GM12878 (cell line): ENCODE measurements around the gene BRD2. TPM values are rescaled to one million over a fixed set of nuclear protein-coding genes. Genes with fewer than 3 reads are reported as not detected.

Experiments used
- ASH2L ChIP-seq: fragments of 300-600, 200-600 bp; sonication (generic); IDR thresholded peaks from 2 replicates; pipeline ENCODE4 v1.6.1; 2017; ENCODE audit warnings: low read depth, mild to moderate bottlenecking, borderline replicate concordance
- EP300 ChIP-seq, 2 experiments: fragments of 150-350 bp in 1 of 2; IDR thresholded peaks; 2 replicates each; pipeline ENCODE4 v1.6.1; 2011 to 2012; ENCODE audit warnings: low read depth in 2 of 2, low read length in 2 of 2, borderline replicate concordance in 1 of 2, improper control_type of control experiment in 1 of 2, inconsistent platforms in 1 of 2; ENCODE audit not compliant: control insufficient read depth in 1 of 2
- HDAC2 ChIP-seq: fragments of 200-600 bp; sonication (generic); IDR thresholded peaks from 2 replicates; pipeline ENCODE4 v1.6.1; 2017
- JUNB ChIP-seq: IDR thresholded peaks from 2 replicates; pipeline ENCODE4 v1.6.1; 2016; ENCODE audit warnings: antibody characterized with exemption, mild to moderate bottlenecking
- MEF2A ChIP-seq: IDR thresholded peaks from 2 replicates; pipeline ENCODE4 v1.6.1; 2011; ENCODE audit warnings: low read depth, mild to moderate bottlenecking, low read length, moderate library complexity; ENCODE audit not compliant: insufficient read depth
- RAD51 ChIP-seq: fragments of 450-650 bp; IDR thresholded peaks from 2 replicates; pipeline ENCODE4 v1.6.1; 2016; ENCODE audit warnings: moderate library complexity, mild to moderate bottlenecking, inconsistent platforms
- RELB ChIP-seq: fragments of 450-650 bp; IDR thresholded peaks from 2 replicates; pipeline ENCODE4 v1.6.1; 2017; ENCODE audit warnings: low read depth, mild to moderate bottlenecking, moderate library complexity
- polyA plus RNA-seq, 11 experiments: library from polyadenylated mRNA; depleted of rRNA in 4 of 11; unstranded in 6 of 11; stranded (reverse) in 5 of 11; fragments of >200 nt; fragmentation: Nextera tagmentation in 4 of 11; fragmentation: Illumina TruSeq in 1 of 11; extraction: Ambion mirVana in 4 of 11; extraction: Trizol in 1 of 11; gene quantifications; 1 replicate in 1 of 11; 2 replicates in 10 of 11; pipeline versions ENCODE4 v1.2.1 to v1.2.3, GENCODE V29; 2011 to 2016; ENCODE audit warnings: inconsistent platforms in 2 of 11, missing spikeins in 2 of 11, low read depth in 1 of 11
- total RNA-seq, 4 experiments: library from RNA; depleted of rRNA in 3 of 4; stranded (reverse); fragments of >200 nt in 3 of 4; fragmentation: Illumina TruSeq in 1 of 4; extraction: Trizol in 1 of 4; gene quantifications; 2 replicates each; pipeline versions ENCODE4 v1.2.1 to v1.2.3, GENCODE V29; 2013 to 2021
- TF ChIP-seq, protein P1 (sequence below): fragments of 450-650 bp; IDR thresholded peaks from 2 replicates; pipeline ENCODE4 v1.6.1; 2017; ENCODE audit warnings: borderline replicate concordance
- TF ChIP-seq, protein P2 (sequence below): fragments of 150-350 bp; IDR thresholded peaks from 2 replicates; pipeline ENCODE4 v1.6.1; 2014; ENCODE audit warnings: mild to moderate bottlenecking, low read depth, low read length

Gene BRD2
- total and polyA plus RNA-seq, 10 of the 15 experiments (the other 5 are each of a cell fraction or from before 2014, with no cell fraction given) = 32.2 to 239 (median 139) TPM

GRCh38 chr6:32964776-32965175, 3.6 kb upstream of the BRD2 start (continued):
- TF ChIP-seq RELB (no peak), RAD51 (no peak), ASH2L (no peak), JUNB (no peak), HDAC2 (no peak), MEF2A (no peak), EP300 (IDR thresholded peaks at IDR 0.05; ENCODE audit: borderline replicate concordance in 1 of 2, control insufficient read depth in 1 of 2, low read depth in 2 of 2, low read length in 2 of 2) (no peak)
- TF ChIP-seq, protein P1, sequence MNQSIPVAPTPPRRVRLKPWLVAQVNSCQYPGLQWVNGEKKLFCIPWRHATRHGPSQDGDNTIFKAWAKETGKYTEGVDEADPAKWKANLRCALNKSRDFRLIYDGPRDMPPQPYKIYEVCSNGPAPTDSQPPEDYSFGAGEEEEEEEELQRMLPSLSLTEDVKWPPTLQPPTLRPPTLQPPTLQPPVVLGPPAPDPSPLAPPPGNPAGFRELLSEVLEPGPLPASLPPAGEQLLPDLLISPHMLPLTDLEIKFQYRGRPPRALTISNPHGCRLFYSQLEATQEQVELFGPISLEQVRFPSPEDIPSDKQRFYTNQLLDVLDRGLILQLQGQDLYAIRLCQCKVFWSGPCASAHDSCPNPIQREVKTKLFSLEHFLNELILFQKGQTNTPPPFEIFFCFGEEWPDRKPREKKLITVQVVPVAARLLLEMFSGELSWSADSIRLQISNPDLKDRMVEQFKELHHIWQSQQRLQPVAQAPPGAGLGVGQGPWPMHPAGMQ = no peak
- TF ChIP-seq, protein P2, sequence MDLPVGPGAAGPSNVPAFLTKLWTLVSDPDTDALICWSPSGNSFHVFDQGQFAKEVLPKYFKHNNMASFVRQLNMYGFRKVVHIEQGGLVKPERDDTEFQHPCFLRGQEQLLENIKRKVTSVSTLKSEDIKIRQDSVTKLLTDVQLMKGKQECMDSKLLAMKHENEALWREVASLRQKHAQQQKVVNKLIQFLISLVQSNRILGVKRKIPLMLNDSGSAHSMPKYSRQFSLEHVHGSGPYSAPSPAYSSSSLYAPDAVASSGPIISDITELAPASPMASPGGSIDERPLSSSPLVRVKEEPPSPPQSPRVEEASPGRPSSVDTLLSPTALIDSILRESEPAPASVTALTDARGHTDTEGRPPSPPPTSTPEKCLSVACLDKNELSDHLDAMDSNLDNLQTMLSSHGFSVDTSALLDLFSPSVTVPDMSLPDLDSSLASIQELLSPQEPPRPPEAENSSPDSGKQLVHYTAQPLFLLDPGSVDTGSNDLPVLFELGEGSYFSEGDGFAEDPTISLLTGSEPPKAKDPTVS = no peak
